DND-41 (cell line): ENCODE results near the gene PRDM13.

Experiments
- CTCF ChIP-seq: IDR thresholded peaks from 2 replicates; pipeline ENCODE4 v1.5.1; 2012; ENCODE audit warnings: borderline replicate concordance, low read length, moderate library complexity, mild to moderate bottlenecking; ENCODE audit not compliant: poor library complexity, severe bottlenecking; ENCODE audit errors: extremely low read depth
- EZH2 ChIP-seq: IDR thresholded peaks from 3 replicates; pipeline ENCODE4 v1.6.1; 2012; ENCODE audit warnings: borderline replicate concordance, low read depth, mild to moderate bottlenecking, moderate library complexity, low read length, inconsistent platforms; ENCODE audit not compliant: severe bottlenecking

GRCh38 chr6:99618649-99619408, 12.2 kb downstream of the PRDM13 start:
- TF ChIP-seq CTCF (no peak), EZH2 (no peak)
